ENCODE data around the gene TEX35. TPM values are rescaled to one million over a fixed set of nuclear protein-coding genes. Genes with fewer than 3 reads are reported as not detected.

Gene TEX35
- total RNA-seq, 3 donors from 2014 or later (not counting 1 experiment from before 2014, with no cell fraction given), result not detected

DNA sequence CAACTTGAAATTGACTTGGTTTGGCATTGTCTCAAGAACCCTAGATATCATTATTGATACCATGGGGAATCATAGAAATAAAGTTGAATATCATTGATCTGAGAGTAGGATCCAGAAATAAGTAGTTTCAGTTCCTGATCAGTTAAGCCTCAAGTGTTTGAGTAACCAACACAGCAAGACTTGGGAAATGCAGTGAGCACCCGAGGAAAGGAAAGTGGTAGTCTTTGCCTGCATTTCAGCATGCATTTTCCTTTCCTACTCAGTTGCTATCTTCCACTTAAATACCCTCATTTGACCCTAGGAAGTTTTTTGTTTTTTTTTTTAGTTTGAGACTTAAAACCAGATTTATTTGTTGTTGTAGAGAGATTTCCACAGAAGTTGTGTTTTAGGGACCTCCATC lies 35.1 kb upstream of the TEX35 start:
- Histone ChIP-seq H3K27me3 (ENCODE audit: control insufficient read depth, insufficient read depth, low read length) (no peaks in the 10 kb centered on the region), H3K36me3 (ENCODE audit: control insufficient read depth, insufficient read depth, low read length) (no peaks in the 10 kb centered on the region), H3K4me1 (ENCODE audit: control insufficient read depth, insufficient read depth, low read length) (no peaks in the 10 kb centered on the region), H3K4me3 (ENCODE audit: low read length) (no peak overlapping the region), H3K9me3 (ENCODE audit: control insufficient read depth, insufficient read depth, low read length) (no peaks in the 10 kb centered on the region), H3K27ac (ENCODE audit: low read length) (no peak overlapping the region)
- Mint-ChIP-seq H3K4me1 (no peaks in the 10 kb centered on the region), H3K27me3 (ENCODE audit: low read depth in 2 of 2) (peaks cover 6 to 7% of the 10 kb centered on the region in 2 donors), H3K9me3 (no peaks in the 10 kb centered on the region), H3K27ac (no peak overlapping the region), H3K36me3 (no peaks in the 10 kb centered on the region), H3K4me3 (no peak overlapping the region)
- 55% methylated on average over 1 of the region's 1 CpG for WGBS (ENCODE audit: insufficient coverage)
- TF ChIP-seq, protein P1, sequence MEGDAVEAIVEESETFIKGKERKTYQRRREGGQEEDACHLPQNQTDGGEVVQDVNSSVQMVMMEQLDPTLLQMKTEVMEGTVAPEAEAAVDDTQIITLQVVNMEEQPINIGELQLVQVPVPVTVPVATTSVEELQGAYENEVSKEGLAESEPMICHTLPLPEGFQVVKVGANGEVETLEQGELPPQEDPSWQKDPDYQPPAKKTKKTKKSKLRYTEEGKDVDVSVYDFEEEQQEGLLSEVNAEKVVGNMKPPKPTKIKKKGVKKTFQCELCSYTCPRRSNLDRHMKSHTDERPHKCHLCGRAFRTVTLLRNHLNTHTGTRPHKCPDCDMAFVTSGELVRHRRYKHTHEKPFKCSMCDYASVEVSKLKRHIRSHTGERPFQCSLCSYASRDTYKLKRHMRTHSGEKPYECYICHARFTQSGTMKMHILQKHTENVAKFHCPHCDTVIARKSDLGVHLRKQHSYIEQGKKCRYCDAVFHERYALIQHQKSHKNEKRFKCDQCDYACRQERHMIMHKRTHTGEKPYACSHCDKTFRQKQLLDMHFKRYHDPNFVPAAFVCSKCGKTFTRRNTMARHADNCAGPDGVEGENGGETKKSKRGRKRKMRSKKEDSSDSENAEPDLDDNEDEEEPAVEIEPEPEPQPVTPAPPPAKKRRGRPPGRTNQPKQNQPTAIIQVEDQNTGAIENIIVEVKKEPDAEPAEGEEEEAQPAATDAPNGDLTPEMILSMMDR (IDR thresholded peaks at IDR 0.05), result no peak
- no peak for DNase-seq
- ATAC-seq, result no peak
- intact Hi-C loops (cut with micrococcal nuclease), result no loop called here

GRCh38 chr1:178483251-178483957 lies 29.5 kb upstream of the TEX35 start:
- H3K27me3 ChIP-seq (ENCODE audit: control insufficient read depth, insufficient read depth, low read length), result peaks cover 4% of the 10 kb centered on the region
- peaks cover 13% of the 10 kb centered on the region for H3K4me1 ChIP-seq (ENCODE audit: control insufficient read depth, insufficient read depth, low read length)
- Mint-ChIP-seq H3K27me3 (ENCODE audit: low read depth in 2 of 2) (peaks cover 8 to 10% of the 10 kb centered on the region in 2 donors), H3K36me3 (no peaks in the 10 kb centered on the region), H3K4me1 (peaks cover 0 to 4% of the 10 kb centered on the region in 2 donors), H3K27ac (no peak overlapping the region), H3K9me3 (no peaks in the 10 kb centered on the region), H3K4me3 (no peak overlapping the region)
- no peak overlapping the region for H3K4me3 ChIP-seq (ENCODE audit: low read length)
- TF ChIP-seq, protein P1 (IDR thresholded peaks at IDR 0.05), result no peak
- no peak overlapping the region for H3K27ac ChIP-seq (ENCODE audit: low read length)
- 75% methylated on average over 5 of the region's 5 CpGs for WGBS (ENCODE audit: insufficient coverage)
- DNase-seq, result no peak
- H3K36me3 ChIP-seq (ENCODE audit: control insufficient read depth, insufficient read depth, low read length), result no peaks in the 10 kb centered on the region
- no peak for ATAC-seq
- intact Hi-C loops (cut with micrococcal nuclease), result no loop called here
- H3K9me3 ChIP-seq (ENCODE audit: control insufficient read depth, insufficient read depth, low read length), result no peaks in the 10 kb centered on the region

- no peaks in the 10 kb centered on the region for H3K9me3 Mint-ChIP-seq
- no peaks in the 10 kb centered on the region for H3K36me3 Mint-ChIP-seq
- H3K27me3 ChIP-seq (ENCODE audit: control insufficient read depth, insufficient read depth, low read length), result peaks cover 4% of the 10 kb centered on the region
- DNase-seq (no peak), ATAC-seq (no peak)
- no peaks in the 10 kb centered on the region for H3K9me3 ChIP-seq (ENCODE audit: control insufficient read depth, insufficient read depth, low read length)
- no peaks in the 10 kb centered on the region for H3K36me3 ChIP-seq (ENCODE audit: control insufficient read depth, insufficient read depth, low read length)
- peaks cover 8 to 10% of the 10 kb centered on the region in 2 donors for H3K27me3 Mint-ChIP-seq (ENCODE audit: low read depth in 2 of 2)
- no peak overlapping the region for H3K27ac Mint-ChIP-seq
- H3K4me3 Mint-ChIP-seq, result no peak overlapping the region
- H3K27ac ChIP-seq (ENCODE audit: low read length), result no peak overlapping the region
- peaks cover 13% of the 10 kb centered on the region for H3K4me1 ChIP-seq (ENCODE audit: control insufficient read depth, insufficient read depth, low read length)
- TF ChIP-seq, protein P1 (IDR thresholded peaks at IDR 0.05), result no peak
- H3K4me1 Mint-ChIP-seq, result peaks cover 0 to 4% of the 10 kb centered on the region in 2 donors
- intact Hi-C loops (cut with micrococcal nuclease), result no loop called here
- WGBS (ENCODE audit: insufficient coverage), result 39% methylated on average over 3 of the region's 3 CpGs
- H3K4me3 ChIP-seq (ENCODE audit: low read length), result no peak overlapping the region
Measured at GRCh38 chr1:178484698-178485225, 28.1 kb upstream of the TEX35 start.
